NK-92 treated with Interleukin-12 subunit alpha and Interleukin-12 subunit beta, amount 100 ng/mL, for 24 hours (cell line): ENCODE data around the gene CASP1.

Source experiments
- DNase-seq: peaks from one replicate; lab custom pipeline; 2025; lab: John Stamatoyannopoulos, UW

The CASP1 gene

GRCh38 chr11:104984808-104985207, 50.1 kb downstream of the CASP1 start:
- DNase-seq = no peak

DNA sequence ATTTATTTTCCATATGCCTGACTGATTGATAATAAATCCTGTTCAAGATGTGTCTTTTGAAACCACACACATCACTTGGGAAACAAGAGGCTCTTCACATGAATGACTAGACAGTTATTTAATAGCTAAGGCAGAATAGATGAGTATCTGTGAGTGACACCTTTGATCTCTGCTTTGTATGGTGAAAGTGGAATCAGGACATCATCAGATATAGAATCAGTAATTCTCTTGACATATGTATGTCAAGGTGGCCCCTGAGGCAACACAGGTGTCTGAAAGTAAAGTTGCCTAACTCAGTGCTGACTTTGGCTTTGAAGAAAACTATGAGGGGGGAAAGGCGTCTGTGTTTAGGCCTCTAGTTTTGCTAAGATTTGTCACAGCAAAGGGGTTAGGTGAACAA, 55.1 kb downstream of the CASP1 start:
- DNase-seq = no peak
